Left renal cortex interstitium (tissue), 4 donors: Measurements from ENCODE around the gene SAP30. TPM values are rescaled to one million over a fixed set of nuclear protein-coding genes. Genes with fewer than 3 reads are reported as not detected.

Source experiments
- DNase-seq, 4 donors: peaks; one replicate each; pipeline ENCODE4 v3.0.0-alpha.2; 2013; ENCODE audit warnings: low read depth in 4 of 4, low spot score in 2 of 4, missing footprints in 1 of 4
- polyA plus RNA-seq, 4 donors: library from polyadenylated mRNA; unstranded; fragments of 120-200 nt; gene quantifications; one replicate each; pipeline ENCODE4 v1.2.1, GENCODE V29; 2013; ENCODE audit not compliant: insufficient read length in 4 of 4

The SAP30 gene
- polyA plus RNA-seq, 4 donors = 12.8 to 17.7 (median 14.6) TPM

- no peak for DNase-seq
Measured at GRCh38 chr4:173411106-173411693, 40.4 kb downstream of the SAP30 start.

GRCh38 chr4:173413036-173413435 lies 42.3 kb downstream of the SAP30 start:
- DNase-seq = no peak

- no peak for DNase-seq
Measured at GRCh38 chr4:173414456-173414855, 43.7 kb downstream of the SAP30 start.

GRCh38 chr4:173415092-173415491 lies 44.3 kb downstream of the SAP30 start:
- no peak for DNase-seq

- DNase-seq = no peak
Measured at GRCh38 chr4:173415885-173416653, 45.3 kb downstream of the SAP30 start.

- no peak for DNase-seq
Measured at GRCh38 chr4:173417833-173418232, 47.1 kb downstream of the SAP30 start.

- DNase-seq = no peak
Measured at GRCh38 chr4:173418639-173419038, 47.9 kb downstream of the SAP30 start.

- no peak for DNase-seq
Measured at GRCh38 chr4:173420324-173420752, 49.6 kb downstream of the SAP30 start.

- DNase-seq = no peak
Measured at GRCh38 chr4:173420801-173421200, 50.0 kb downstream of the SAP30 start.

- DNase-seq = no peak
Measured at GRCh38 chr4:173424899-173425805, 54.4 kb downstream of the SAP30 start.

GRCh38 chr4:173426064-173426463 lies 55.3 kb downstream of the SAP30 start:
- no peak for DNase-seq

Other genes starting within 250 kb of the SAP30 start
- 10 to 100 TPM; 29.3 to 43.7 (median 32.2) TPM for gene GALNT7, start 202.1 kb upstream of the SAP30 start, polyA plus RNA-seq
- gene HMGB2, start 36.6 kb upstream of the SAP30 start, polyA plus RNA-seq = 100 to 1,000 TPM; 347 to 417 (median 355) TPM
- under 1 TPM; 0.34 to 0.82 (median 0.42) TPM for gene SCRG1, start 28.2 kb downstream of the SAP30 start, polyA plus RNA-seq
- under 1 TPM in 1 of 4 donors, not detected in 3; 0.07 TPM for gene HAND2, start 159.3 kb downstream of the SAP30 start, polyA plus RNA-seq